ENCODE results near the gene CCDC188. TPM values are rescaled to one million over a fixed set of nuclear protein-coding genes. Genes with fewer than 3 reads are reported as not detected.

CCDC188 gene
- total and polyA plus RNA-seq, 9 of the 15 experiments (the other 6 are each of a cell fraction or from before 2014, with no cell fraction given), result not detected

- TF ChIP-seq POLR2AphosphoS2 (IDR thresholded peaks at IDR 0.05; ENCODE audit: low read length) (peak; percentile 10; the same call in 1 of the 2 replicates), ZNF639 (CRISPR knock-in tag; conservative IDR thresholded peaks at IDR 0.05 in 1 of 2, IDR thresholded peaks at IDR 0.05 in 1 of 2) (no peak), ZNF583 (CRISPR knock-in tag; IDR thresholded peaks at IDR 0.05) (0 out of 2 replicates have a peak, but pooled peaks have one; percentile 7), POLR2A (conservative IDR thresholded peaks at IDR 0.05) (peak; percentile 50), SMARCC2 (IDR thresholded peaks at IDR 0.05; ENCODE audit: low read depth) (no peak), ILF3 (IDR thresholded peaks at IDR 0.05; ENCODE audit: borderline replicate concordance) (no peak), ZBTB11 (CRISPR knock-in tag; IDR thresholded peaks at IDR 0.05) (0 out of 6 replicates have a peak, but pooled peaks of 1 of the 3 experiments have one; percentile 28)
- TF ChIP-seq, protein P1, sequence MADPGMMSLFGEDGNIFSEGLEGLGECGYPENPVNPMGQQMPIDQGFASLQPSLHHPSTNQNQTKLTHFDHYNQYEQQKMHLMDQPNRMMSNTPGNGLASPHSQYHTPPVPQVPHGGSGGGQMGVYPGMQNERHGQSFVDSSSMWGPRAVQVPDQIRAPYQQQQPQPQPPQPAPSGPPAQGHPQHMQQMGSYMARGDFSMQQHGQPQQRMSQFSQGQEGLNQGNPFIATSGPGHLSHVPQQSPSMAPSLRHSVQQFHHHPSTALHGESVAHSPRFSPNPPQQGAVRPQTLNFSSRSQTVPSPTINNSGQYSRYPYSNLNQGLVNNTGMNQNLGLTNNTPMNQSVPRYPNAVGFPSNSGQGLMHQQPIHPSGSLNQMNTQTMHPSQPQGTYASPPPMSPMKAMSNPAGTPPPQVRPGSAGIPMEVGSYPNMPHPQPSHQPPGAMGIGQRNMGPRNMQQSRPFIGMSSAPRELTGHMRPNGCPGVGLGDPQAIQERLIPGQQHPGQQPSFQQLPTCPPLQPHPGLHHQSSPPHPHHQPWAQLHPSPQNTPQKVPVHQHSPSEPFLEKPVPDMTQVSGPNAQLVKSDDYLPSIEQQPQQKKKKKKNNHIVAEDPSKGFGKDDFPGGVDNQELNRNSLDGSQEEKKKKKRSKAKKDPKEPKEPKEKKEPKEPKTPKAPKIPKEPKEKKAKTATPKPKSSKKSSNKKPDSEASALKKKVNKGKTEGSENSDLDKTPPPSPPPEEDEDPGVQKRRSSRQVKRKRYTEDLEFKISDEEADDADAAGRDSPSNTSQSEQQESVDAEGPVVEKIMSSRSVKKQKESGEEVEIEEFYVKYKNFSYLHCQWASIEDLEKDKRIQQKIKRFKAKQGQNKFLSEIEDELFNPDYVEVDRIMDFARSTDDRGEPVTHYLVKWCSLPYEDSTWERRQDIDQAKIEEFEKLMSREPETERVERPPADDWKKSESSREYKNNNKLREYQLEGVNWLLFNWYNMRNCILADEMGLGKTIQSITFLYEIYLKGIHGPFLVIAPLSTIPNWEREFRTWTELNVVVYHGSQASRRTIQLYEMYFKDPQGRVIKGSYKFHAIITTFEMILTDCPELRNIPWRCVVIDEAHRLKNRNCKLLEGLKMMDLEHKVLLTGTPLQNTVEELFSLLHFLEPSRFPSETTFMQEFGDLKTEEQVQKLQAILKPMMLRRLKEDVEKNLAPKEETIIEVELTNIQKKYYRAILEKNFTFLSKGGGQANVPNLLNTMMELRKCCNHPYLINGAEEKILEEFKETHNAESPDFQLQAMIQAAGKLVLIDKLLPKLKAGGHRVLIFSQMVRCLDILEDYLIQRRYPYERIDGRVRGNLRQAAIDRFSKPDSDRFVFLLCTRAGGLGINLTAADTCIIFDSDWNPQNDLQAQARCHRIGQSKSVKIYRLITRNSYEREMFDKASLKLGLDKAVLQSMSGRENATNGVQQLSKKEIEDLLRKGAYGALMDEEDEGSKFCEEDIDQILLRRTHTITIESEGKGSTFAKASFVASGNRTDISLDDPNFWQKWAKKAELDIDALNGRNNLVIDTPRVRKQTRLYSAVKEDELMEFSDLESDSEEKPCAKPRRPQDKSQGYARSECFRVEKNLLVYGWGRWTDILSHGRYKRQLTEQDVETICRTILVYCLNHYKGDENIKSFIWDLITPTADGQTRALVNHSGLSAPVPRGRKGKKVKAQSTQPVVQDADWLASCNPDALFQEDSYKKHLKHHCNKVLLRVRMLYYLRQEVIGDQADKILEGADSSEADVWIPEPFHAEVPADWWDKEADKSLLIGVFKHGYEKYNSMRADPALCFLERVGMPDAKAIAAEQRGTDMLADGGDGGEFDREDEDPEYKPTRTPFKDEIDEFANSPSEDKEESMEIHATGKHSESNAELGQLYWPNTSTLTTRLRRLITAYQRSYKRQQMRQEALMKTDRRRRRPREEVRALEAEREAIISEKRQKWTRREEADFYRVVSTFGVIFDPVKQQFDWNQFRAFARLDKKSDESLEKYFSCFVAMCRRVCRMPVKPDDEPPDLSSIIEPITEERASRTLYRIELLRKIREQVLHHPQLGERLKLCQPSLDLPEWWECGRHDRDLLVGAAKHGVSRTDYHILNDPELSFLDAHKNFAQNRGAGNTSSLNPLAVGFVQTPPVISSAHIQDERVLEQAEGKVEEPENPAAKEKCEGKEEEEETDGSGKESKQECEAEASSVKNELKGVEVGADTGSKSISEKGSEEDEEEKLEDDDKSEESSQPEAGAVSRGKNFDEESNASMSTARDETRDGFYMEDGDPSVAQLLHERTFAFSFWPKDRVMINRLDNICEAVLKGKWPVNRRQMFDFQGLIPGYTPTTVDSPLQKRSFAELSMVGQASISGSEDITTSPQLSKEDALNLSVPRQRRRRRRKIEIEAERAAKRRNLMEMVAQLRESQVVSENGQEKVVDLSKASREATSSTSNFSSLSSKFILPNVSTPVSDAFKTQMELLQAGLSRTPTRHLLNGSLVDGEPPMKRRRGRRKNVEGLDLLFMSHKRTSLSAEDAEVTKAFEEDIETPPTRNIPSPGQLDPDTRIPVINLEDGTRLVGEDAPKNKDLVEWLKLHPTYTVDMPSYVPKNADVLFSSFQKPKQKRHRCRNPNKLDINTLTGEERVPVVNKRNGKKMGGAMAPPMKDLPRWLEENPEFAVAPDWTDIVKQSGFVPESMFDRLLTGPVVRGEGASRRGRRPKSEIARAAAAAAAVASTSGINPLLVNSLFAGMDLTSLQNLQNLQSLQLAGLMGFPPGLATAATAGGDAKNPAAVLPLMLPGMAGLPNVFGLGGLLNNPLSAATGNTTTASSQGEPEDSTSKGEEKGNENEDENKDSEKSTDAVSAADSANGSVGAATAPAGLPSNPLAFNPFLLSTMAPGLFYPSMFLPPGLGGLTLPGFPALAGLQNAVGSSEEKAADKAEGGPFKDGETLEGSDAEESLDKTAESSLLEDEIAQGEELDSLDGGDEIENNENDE (IDR thresholded peaks at IDR 0.05; ENCODE audit: low read depth, low read length), result peak; percentile 60
Measured at GRCh38 chr22:20125201-20126174, 25.4 kb downstream of the CCDC188 start (continued).
